ENCODE results near the gene TRMT11. TPM values are rescaled to one million over a fixed set of nuclear protein-coding genes. Genes with fewer than 3 reads are reported as not detected.

The TRMT11 gene
- total RNA-seq = 18.4 and 19.4 TPM in 2 replicates

GRCh38 chr6:125986301-125987025 lies at the start of gene TRMT11:
TSS of gene TRMT11 (plus strand) at chr6:125986540. CDS start at chr6:125986551, 11 bp downstream.

GRCh38 chr6:125956506-125957390 lies 29.6 kb upstream of the TRMT11 start, which contains the start of gene HINT3:
TSS of gene HINT3 (plus strand) at chr6:125956770. CDS start at chr6:125956978, 208 bp downstream.

Other genes with a start within 250 kb of the TRMT11 start
- not detected in 2 replicates for gene HEY2, start 236.9 kb upstream of the TRMT11 start, total RNA-seq
- 6.3 and 8.4 TPM in 2 replicates for gene NCOA7, start 195.6 kb upstream of the TRMT11 start, total RNA-seq
- 8.4 and 14.3 TPM in 2 replicates for gene HINT3, start 29.8 kb upstream of the TRMT11 start, total RNA-seq

Measured in hair follicular keratinocyte (primary cell).